Aorta (tissue), 5 donors: ENCODE results near the gene C16orf74. TPM values are rescaled to one million over a fixed set of nuclear protein-coding genes. Genes with fewer than 3 reads are reported as not detected.

ENCODE experiments used
- ATAC-seq: fragments of 200-7000 bp; cut with Tn5 transposase; one replicate; pipeline ENCODE4 v1.9.1; 2022; ENCODE audit warnings: moderate library complexity; ENCODE audit not compliant: low FRiP score
- DNase-seq, 2 donors: peaks; one replicate each; pipeline ENCODE4 v3.0.0-alpha.2; 2020
- H3K27ac ChIP-seq, 2 donors: one replicate each; pipeline ENCODE4 v1.5.1; 2013; ENCODE audit warnings: low read length in 2 of 2, mild to moderate bottlenecking in 2 of 2, moderate library complexity in 2 of 2, control low read depth in 1 of 2, inconsistent platforms in 1 of 2, low read depth in 1 of 2
- H3K27me3 ChIP-seq, 2 donors: one replicate each; pipeline ENCODE4 v1.6.1; 2013; ENCODE audit warnings: control low read depth in 1 of 2, low read length in 1 of 2, mild to moderate bottlenecking in 1 of 2, moderate library complexity in 1 of 2; ENCODE audit not compliant: insufficient read depth in 2 of 2, control insufficient read depth in 1 of 2
- H3K36me3 ChIP-seq, 2 donors: one replicate each; pipeline ENCODE4 v1.6.1; 2013; ENCODE audit warnings: control low read depth in 1 of 2, low read length in 1 of 2, mild to moderate bottlenecking in 1 of 2; ENCODE audit not compliant: insufficient read depth in 2 of 2, control insufficient read depth in 1 of 2
- H3K4me1 ChIP-seq, 2 donors: one replicate each; pipeline ENCODE4 v1.6.1; 2013; ENCODE audit warnings: low read length in 2 of 2, control low read depth in 1 of 2, mild to moderate bottlenecking in 1 of 2, moderate library complexity in 1 of 2; ENCODE audit not compliant: insufficient read depth in 2 of 2, control insufficient read depth in 1 of 2
- H3K4me3 ChIP-seq, 2 donors: one replicate each; pipeline ENCODE4 v1.5.1; 2013; ENCODE audit warnings: low read length in 2 of 2, control low read depth in 1 of 2, mild to moderate bottlenecking in 1 of 2
- H3K9me3 ChIP-seq: one replicate; pipeline ENCODE4 v1.6.1; 2013; ENCODE audit warnings: mild to moderate bottlenecking, low read length; ENCODE audit not compliant: control insufficient read depth
- WGBS, 2 donors: extraction: QIAGEN DNeasy Blood & Tissue Kit; methylation state at CpG; one replicate each; pipeline ENCODE4 v1.1.7; 2013; 5-methylcytosine and 5-hydroxymethylcytosine counted together
- intact Hi-C, 2 donors: fragments of 100-400 bp; cut with DNase I; formaldehyde crosslinking; loops; one replicate each; pipeline versions ENCODE4 v1.14.2 to v1.15.0; 2022
- polyA plus RNA-seq, 2 donors: library from polyadenylated mRNA; stranded (reverse); fragments of 200-250 nt; gene quantifications; one replicate each; pipeline ENCODE4 v1.2.3, GENCODE V29; 2013
- total RNA-seq, 2 donors: library from RNA; stranded (reverse); fragmentation: NEBNext Ultra II Directional; extraction: Animal tissue kit (Norgen Biotek cat#: 25700); gene quantifications; one replicate each; pipeline ENCODE4 v1.2.1, GENCODE V29; 2021
- donor health status: healthy with polysubstance abuse.
- donor health status: Bipolar disorder and iron deficiency.
- donor health status: DM: no; HTN: no; CAD: no.
- donor health status: DM: no; HTN: no; CAD: no.
- donor health status: DM: yes; HTN: yes; CAD: no.

C16orf74 gene
- total and polyA plus RNA-seq, 4 donors: 0.87 TPM; not detected in 3

DNA sequence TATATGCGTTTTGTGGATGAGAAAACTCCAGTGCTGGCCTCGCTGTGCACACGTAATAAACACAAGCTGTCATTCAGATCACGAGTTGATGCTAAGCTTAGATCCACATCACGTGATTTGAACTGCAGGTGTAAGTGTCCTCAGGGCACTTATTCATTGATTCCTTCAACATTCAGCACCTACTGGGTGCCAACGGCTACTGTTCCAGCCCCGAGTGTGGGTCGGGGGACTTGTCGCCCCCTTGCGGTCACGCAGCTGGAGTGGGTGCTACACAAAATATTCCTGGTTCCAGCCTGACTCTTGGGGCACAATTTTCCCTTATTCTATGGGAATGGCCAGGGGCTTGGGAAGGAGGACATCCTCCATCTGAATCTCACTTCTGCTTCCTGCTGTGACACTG, 32.2 kb downstream of the C16orf74 start:
- WGBS, 2 donors: 28 to 35% methylated on average over 11 of the region's 11 CpGs
- ATAC-seq (no peak), DNase-seq (no peak)
- no peak overlapping the region for H3K27ac ChIP-seq
- no peaks in the 10 kb centered on the region for H3K27me3 ChIP-seq
- H3K9me3 ChIP-seq: no peaks in the 10 kb centered on the region
- no peaks in the 10 kb centered on the region for H3K4me1 ChIP-seq
- intact Hi-C loops: loop anchor here (1.0 to 10.0 kb wide), 4 partner anchors 294 to 444 kb away; no protein-coding TSS in a partner anchor
- no peaks in the 10 kb centered on the region for H3K36me3 ChIP-seq
- H3K4me3 ChIP-seq: no peak overlapping the region

DNA sequence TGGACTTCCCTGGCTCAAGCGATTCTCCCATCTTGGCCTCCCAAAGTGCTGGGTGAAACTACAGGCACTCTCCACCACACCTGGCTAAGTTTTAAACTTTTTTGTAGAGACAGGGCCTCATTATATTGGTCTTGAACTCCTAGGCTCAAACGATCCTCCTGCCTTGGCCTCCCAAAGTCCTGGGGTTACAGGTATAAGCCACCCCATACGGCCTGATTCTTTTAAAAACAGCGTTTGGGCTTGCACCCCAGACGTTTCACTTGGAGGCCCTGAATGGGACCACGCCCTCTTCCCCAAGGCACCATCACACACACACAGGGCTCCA, 32.8 kb downstream of the C16orf74 start:
- no peaks in the 10 kb centered on the region for H3K36me3 ChIP-seq
- WGBS, 2 donors: 38 to 44% methylated on average over 6 of the region's 6 CpGs
- no peak overlapping the region for H3K27ac ChIP-seq
- H3K27me3 ChIP-seq: no peaks in the 10 kb centered on the region
- no peak overlapping the region for H3K4me3 ChIP-seq
- DNase-seq: no peak
- intact Hi-C loops: loop anchor here (1.0 to 10.0 kb wide), 4 partner anchors 293 to 443 kb away; no protein-coding TSS in a partner anchor
- ATAC-seq: no peak
- no peaks in the 10 kb centered on the region for H3K9me3 ChIP-seq
- no peaks in the 10 kb centered on the region for H3K4me1 ChIP-seq

DNA sequence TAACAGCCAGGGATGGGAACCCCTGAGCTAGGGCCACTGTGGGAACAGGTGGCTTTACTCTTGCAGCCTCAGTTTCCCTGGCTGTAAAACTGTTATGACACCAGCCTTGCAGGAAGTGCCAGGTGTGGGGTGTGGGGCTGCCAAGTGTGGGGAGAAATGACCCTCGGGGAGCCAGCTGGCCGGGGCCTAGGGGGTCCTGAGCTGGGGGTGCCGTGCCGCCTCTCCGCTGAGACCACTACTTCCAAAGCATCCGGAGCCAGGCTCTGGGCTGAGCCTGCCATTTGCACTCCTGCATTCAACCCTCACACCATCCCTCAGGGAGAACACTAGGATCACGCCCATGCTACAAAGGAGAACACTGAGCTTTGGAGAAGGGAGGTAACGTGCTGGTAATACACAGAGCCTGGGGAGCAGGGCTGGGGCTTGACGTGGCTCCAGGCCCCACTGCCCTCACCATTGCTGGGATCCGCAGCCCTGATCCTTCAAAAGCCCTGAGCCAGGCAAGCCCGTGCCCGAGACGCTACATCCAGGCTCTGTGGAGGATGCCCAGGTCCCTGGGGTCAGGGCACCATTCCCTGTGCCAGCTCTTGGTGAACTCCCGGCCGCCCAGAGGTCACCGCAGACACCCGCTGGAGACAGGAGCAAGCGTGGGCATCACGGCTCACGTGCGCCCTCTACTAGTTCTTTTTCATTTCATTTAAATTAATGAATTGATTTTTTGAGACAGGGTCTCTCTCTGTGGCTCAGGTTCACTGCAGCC, 33.3 kb downstream of the C16orf74 start:
- Histone ChIP-seq H3K4me3 (no peak overlapping the region), H3K36me3 (no peaks in the 10 kb centered on the region), H3K27ac (no peak overlapping the region), H3K27me3 (no peaks in the 10 kb centered on the region), H3K4me1 (no peaks in the 10 kb centered on the region), H3K9me3 (peaks cover under 1% of the 10 kb centered on the region)
- 39 to 46% methylated on average over 21 of the region's 21 CpGs for WGBS, 2 donors
- peak; percentile 42 for ATAC-seq
- intact Hi-C loops: loop anchor here (1.0 to 10.0 kb wide), 4 partner anchors 293 to 443 kb away; no protein-coding TSS in a partner anchor
- peak; percentile 63 to 84 for DNase-seq

DNA sequence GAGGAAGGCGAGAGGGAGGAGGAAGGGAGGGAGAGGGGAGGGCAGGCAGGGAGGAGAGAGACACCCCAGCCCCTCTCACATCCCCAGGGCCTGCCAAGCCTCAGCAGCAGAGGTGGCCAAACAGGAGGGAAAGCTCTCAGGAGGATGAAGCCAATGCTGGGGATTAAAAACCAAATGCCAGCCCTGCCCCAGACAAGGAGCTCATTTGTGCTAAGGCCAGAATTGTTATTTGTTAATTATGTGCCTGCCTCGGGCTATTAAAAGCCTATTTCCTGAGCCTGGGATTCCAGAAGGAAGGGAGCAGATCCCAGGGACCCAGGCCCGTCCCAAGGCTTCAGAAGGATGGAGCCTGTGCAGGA, 34.2 kb downstream of the C16orf74 start:
- intact Hi-C loops: loop anchor here (5.0 to 10.0 kb wide), 3 partner anchors 292 to 442 kb away; no protein-coding TSS in a partner anchor
- no peak overlapping the region for H3K4me3 ChIP-seq
- WGBS, 2 donors: 59 to 74% methylated on average over 3 of the region's 3 CpGs
- H3K27me3 ChIP-seq: no peaks in the 10 kb centered on the region
- no peaks in the 10 kb centered on the region for H3K36me3 ChIP-seq
- no peak overlapping the region for H3K27ac ChIP-seq
- no peak for ATAC-seq
- no peak for DNase-seq
- H3K4me1 ChIP-seq: no peaks in the 10 kb centered on the region
- H3K9me3 ChIP-seq: peaks cover 6% of the 10 kb centered on the region

DNA sequence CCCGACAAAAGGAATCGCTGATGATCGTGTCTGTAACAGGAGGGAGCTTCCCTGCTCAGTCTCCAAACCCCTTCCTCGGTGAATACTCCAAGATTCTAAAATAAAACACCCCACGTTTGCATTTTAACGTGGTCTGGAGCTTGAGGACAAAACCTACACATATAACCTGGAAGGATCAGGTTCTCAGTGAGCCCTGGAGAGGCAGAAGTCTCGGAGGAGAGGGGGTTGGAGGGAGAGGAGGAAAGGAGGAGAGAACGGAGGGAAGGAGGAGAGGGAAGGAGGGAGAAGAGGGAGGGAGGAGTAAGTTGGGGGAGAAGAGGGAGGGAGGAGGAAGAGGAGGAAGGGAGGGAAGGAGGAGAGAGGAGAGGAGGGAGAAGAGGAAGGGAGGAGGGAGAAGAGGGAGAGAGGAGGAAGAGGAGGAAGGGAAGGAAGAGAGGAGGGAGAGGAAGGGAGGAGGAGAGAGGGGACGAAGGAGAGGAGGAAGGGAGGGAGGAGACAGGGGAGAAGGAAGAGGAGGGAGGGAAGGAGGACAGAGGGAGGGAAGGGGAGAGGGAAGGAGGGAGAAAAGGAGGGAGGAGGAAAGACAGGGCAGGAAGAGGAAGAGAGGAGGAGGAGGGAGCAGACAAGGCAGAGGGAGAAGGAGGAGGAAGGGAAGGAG, 34.7 kb downstream of the C16orf74 start:
- Histone ChIP-seq H3K9me3 (peaks cover 6% of the 10 kb centered on the region), H3K27me3 (no peaks in the 10 kb centered on the region), H3K4me3 (no peak overlapping the region), H3K36me3 (no peaks in the 10 kb centered on the region), H3K4me1 (no peaks in the 10 kb centered on the region), H3K27ac (no peak overlapping the region)
- WGBS, 2 donors: 19 to 36% methylated on average over 9 of the region's 9 CpGs
- DNase-seq (no peak), ATAC-seq (no peak)
- intact Hi-C loops: loop anchor here (5.0 to 10.0 kb wide), 3 partner anchors 291 to 441 kb away; no protein-coding TSS in a partner anchor

DNA sequence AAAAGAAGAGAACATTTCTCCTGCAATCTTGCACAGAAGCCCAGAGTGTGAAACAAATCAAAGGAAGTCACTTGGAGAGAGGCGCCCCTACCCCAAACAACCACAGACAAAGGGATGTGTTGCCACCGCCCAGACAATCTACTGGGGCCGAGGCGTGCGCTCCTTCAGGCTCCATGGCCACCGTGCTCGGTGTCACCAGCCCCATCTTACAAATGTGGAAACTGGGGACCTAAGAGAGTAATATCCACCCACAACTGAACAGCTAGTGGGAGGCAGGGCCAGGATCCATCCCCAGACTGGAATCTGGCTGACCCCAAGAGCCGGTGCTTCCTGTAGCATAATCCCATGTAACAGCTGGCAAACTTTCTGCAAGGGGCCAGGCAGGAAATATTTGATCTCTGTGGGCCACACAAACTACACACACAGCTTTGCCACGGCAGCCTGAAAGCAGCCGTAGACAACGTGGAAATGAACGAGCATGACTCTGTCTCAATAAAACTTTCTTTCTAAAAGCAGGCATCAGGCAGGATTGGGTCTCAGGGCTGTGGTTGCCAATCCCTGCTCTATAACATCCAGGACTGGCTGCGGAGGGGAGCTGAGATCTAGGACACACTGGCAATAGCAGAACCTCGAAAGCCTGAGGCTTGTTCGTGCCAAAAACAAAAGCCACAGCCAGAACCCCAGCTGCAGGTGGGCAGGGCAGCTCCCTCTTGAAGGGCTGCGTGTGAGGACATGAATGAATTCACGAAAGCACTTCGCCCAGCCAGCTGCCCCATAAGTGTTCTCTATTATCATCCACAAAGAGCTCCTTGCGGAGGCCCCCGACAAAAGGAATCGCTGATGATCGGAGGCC, 35.5 kb downstream of the C16orf74 start:
- Histone ChIP-seq H3K27me3 (no peaks in the 10 kb centered on the region), H3K9me3 (peaks cover 6% of the 10 kb centered on the region), H3K4me1 (no peaks in the 10 kb centered on the region), H3K36me3 (no peaks in the 10 kb centered on the region), H3K4me3 (no peak overlapping the region), H3K27ac (no peak overlapping the region)
- ATAC-seq (no peak), DNase-seq (no peak)
- 46 to 52% methylated on average over 22 of the region's 22 CpGs for WGBS, 2 donors
- intact Hi-C loops: loop anchor here (5.0 to 10.0 kb wide), 3 partner anchors 291 to 441 kb away; no protein-coding TSS in a partner anchor

DNA sequence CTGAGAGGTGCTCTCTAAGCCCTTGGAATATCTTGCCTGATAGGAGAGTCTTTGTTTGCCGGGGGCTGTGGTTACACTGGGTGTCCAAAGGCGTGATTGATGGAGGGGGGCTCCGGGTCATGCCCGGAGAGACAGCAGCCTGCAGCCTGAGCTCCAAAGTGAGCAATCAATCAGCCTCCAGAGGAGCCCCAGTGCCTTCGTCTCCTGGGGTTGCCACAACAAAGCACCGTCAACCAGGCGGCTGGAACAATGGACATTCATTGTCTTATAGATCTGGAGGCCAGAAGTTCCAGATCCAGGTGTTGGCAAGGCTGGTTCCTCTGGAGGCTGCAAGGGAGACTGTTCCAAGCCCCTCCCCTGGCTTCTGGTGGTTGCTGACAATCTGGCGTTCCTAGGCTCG, 38.1 kb downstream of the C16orf74 start:
- intact Hi-C loops: loop anchor here (10.0 kb wide), 2 partner anchors 288 to 438 kb away; no protein-coding TSS in a partner anchor
- H3K27ac ChIP-seq: no peak overlapping the region
- ATAC-seq (no peak), DNase-seq (no peak)
- WGBS, 2 donors: 29 to 35% methylated on average over 9 of the region's 9 CpGs
- peaks cover 6% of the 10 kb centered on the region for H3K9me3 ChIP-seq
- H3K4me3 ChIP-seq: no peak overlapping the region
- H3K27me3 ChIP-seq: no peaks in the 10 kb centered on the region
- no peaks in the 10 kb centered on the region for H3K4me1 ChIP-seq
- no peaks in the 10 kb centered on the region for H3K36me3 ChIP-seq

DNA sequence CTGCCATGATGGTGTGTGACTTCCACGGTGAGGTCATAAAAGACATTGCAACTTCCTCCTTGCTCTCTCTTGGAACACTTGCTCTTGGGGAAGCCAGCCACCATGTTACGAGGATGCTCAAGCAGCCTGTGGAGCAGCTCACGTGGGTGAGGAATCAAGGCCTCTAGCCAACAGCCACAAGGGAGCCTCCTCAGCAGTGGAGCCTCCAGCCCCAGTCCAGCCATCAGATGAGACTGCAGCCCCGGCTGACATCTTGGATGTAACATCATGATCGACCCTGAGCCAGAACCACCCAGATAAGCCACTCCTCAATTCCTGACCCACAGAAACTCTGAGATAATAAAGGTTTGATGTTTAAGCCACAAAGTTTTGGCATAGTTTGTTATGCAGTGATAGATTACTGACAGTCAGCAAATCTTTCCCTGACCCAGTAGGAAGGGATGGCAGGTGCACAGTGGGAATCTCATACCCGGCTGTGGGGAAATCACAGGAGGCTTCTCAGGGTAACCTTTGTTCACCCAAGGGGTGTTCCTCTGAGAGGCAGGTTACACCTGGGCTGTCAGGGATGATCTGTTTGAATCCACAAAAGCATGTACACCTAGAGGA, 38.8 kb downstream of the C16orf74 start:
- no peak for ATAC-seq
- Histone ChIP-seq H3K9me3 (peaks cover 6% of the 10 kb centered on the region), H3K4me3 (no peak overlapping the region), H3K36me3 (no peaks in the 10 kb centered on the region), H3K27me3 (no peaks in the 10 kb centered on the region), H3K27ac (no peak overlapping the region), H3K4me1 (no peaks in the 10 kb centered on the region)
- WGBS, 2 donors: 92 to 95% methylated on average over 6 of the region's 6 CpGs
- no peak for DNase-seq
- intact Hi-C loops: loop anchor here (10.0 kb wide), 2 partner anchors 287 to 437 kb away; no protein-coding TSS in a partner anchor
